Measurements from ENCODE around the gene ZDHHC14.
"Not testable (repeated sequence)": the region's sequence is repeated elsewhere in the genome, so short reads cannot be mapped to it uniquely, and the experiment has no call there.

ZDHHC14 gene

GRCh38 chr6:157335829-157336228 is 45.2 kb upstream of the ZDHHC14 start:
- Histone ChIP-seq H3K4me2 (no peak overlapping the region), H3K4me3 (IDR thresholded peaks at IDR 0.05; ENCODE audit: insufficient read depth, low read depth, low read length) (no peak overlapping the region), H2AFZ (ENCODE audit: low read depth) (no peak overlapping the region)

GRCh38 chr6:157337276-157337675 is 43.7 kb upstream of the ZDHHC14 start:
- not testable (repeated sequence) for H3K79me2 ChIP-seq (ENCODE audit: insufficient read depth, low read depth); H3K27me3 ChIP-seq (ENCODE audit: insufficient read depth, low read depth); H2AFZ ChIP-seq (ENCODE audit: low read depth); H4K20me1 ChIP-seq (ENCODE audit: insufficient read depth); H3K4me2 ChIP-seq; H3K4me3 ChIP-seq (IDR thresholded peaks at IDR 0.05; ENCODE audit: insufficient read depth, low read depth, low read length); H3K9ac ChIP-seq; H3K27ac ChIP-seq; H3K36me3 ChIP-seq (ENCODE audit: insufficient read depth); H3K4me1 ChIP-seq (ENCODE audit: low read depth, poor library complexity, severe bottlenecking)

More at GRCh38 chr6:157335829-157336228, 45.2 kb upstream of the ZDHHC14 start:
- no peaks in the 10 kb centered on the region for H3K79me2 ChIP-seq (ENCODE audit: insufficient read depth, low read depth)
- no peaks in the 10 kb centered on the region for H3K36me3 ChIP-seq (ENCODE audit: insufficient read depth)
- no peak overlapping the region for H3K27ac ChIP-seq
- no peak overlapping the region for H3K9ac ChIP-seq
- no peak for TF ChIP-seq CTCF (conservative IDR thresholded peaks at IDR 0.05; ENCODE audit: low read depth, low read length)
- no peaks in the 10 kb centered on the region for H3K4me1 ChIP-seq (ENCODE audit: low read depth, poor library complexity, severe bottlenecking)
- H4K20me1 ChIP-seq (ENCODE audit: insufficient read depth): no peaks in the 10 kb centered on the region
- H3K27me3 ChIP-seq (ENCODE audit: insufficient read depth, low read depth): no peaks in the 10 kb centered on the region

- Histone ChIP-seq H3K27me3 (ENCODE audit: insufficient read depth, low read depth) (no peaks in the 10 kb centered on the region), H3K4me1 (ENCODE audit: low read depth, poor library complexity, severe bottlenecking) (no peaks in the 10 kb centered on the region), H3K4me3 (IDR thresholded peaks at IDR 0.05; ENCODE audit: insufficient read depth, low read depth, low read length) (no peak overlapping the region), H3K27ac (no peak overlapping the region), H2AFZ (ENCODE audit: low read depth) (no peak overlapping the region), H3K4me2 (no peak overlapping the region), H3K79me2 (ENCODE audit: insufficient read depth, low read depth) (no peaks in the 10 kb centered on the region), H4K20me1 (ENCODE audit: insufficient read depth) (no peaks in the 10 kb centered on the region), H3K36me3 (ENCODE audit: insufficient read depth) (no peaks in the 10 kb centered on the region), H3K9ac (no peak overlapping the region)
- no peak for TF ChIP-seq CTCF (conservative IDR thresholded peaks at IDR 0.05; ENCODE audit: low read depth, low read length)
Measured at GRCh38 chr6:157337751-157338150, 43.2 kb upstream of the ZDHHC14 start.

- Histone ChIP-seq H3K27ac (no peak overlapping the region), H3K36me3 (ENCODE audit: insufficient read depth) (no peaks in the 10 kb centered on the region), H3K4me2 (no peak overlapping the region), H4K20me1 (ENCODE audit: insufficient read depth) (no peaks in the 10 kb centered on the region), H3K4me1 (ENCODE audit: low read depth, poor library complexity, severe bottlenecking) (no peaks in the 10 kb centered on the region), H3K79me2 (ENCODE audit: insufficient read depth, low read depth) (no peaks in the 10 kb centered on the region), H3K9ac (no peak overlapping the region), H2AFZ (ENCODE audit: low read depth) (no peak overlapping the region), H3K27me3 (ENCODE audit: insufficient read depth, low read depth) (no peaks in the 10 kb centered on the region), H3K4me3 (IDR thresholded peaks at IDR 0.05; ENCODE audit: insufficient read depth, low read depth, low read length) (no peak overlapping the region)
- TF ChIP-seq CTCF (conservative IDR thresholded peaks at IDR 0.05; ENCODE audit: low read depth, low read length): no peak
Measured at GRCh38 chr6:157339432-157339831, 41.6 kb upstream of the ZDHHC14 start.

- Histone ChIP-seq H3K9ac (no peak overlapping the region), H3K27ac (no peak overlapping the region), H3K27me3 (ENCODE audit: insufficient read depth, low read depth) (no peaks in the 10 kb centered on the region), H4K20me1 (ENCODE audit: insufficient read depth) (no peaks in the 10 kb centered on the region), H3K4me2 (no peak overlapping the region), H3K79me2 (ENCODE audit: insufficient read depth, low read depth) (no peaks in the 10 kb centered on the region), H2AFZ (ENCODE audit: low read depth) (no peak overlapping the region), H3K4me1 (ENCODE audit: low read depth, poor library complexity, severe bottlenecking) (no peaks in the 10 kb centered on the region), H3K36me3 (ENCODE audit: insufficient read depth) (no peaks in the 10 kb centered on the region), H3K4me3 (IDR thresholded peaks at IDR 0.05; ENCODE audit: insufficient read depth, low read depth, low read length) (no peak overlapping the region)
- no peak for TF ChIP-seq CTCF (conservative IDR thresholded peaks at IDR 0.05; ENCODE audit: low read depth, low read length)
Measured at GRCh38 chr6:157343732-157344131, 37.3 kb upstream of the ZDHHC14 start.
